ENCODE measurements around the gene MTAP.
A peak's percentile ranks its signal among the peaks of the same experiment; 100 is the strongest.

MTAP gene

GRCh38 chr9:21967169-21967568 lies 164.7 kb downstream of the MTAP start:
- Histone ChIP-seq H3K4me3 (ENCODE audit: low read depth in 1 of 2, low read length in 2 of 2) (no peak overlapping the region), H3K79me2 (ENCODE audit: insufficient read depth, low read length) (peaks cover 30% of the 10 kb centered on the region), H3K9ac (ENCODE audit: low read depth, low read length) (no peak overlapping the region), H3K27ac (ENCODE audit: low read length) (no peak overlapping the region), H4K20me1 (ENCODE audit: insufficient read depth, low read length) (peaks cover 18% of the 10 kb centered on the region), H3K9me3 (ENCODE audit: insufficient read depth, low read length, severe bottlenecking) (no peaks in the 10 kb centered on the region), H3K27me3 (ENCODE audit: insufficient read depth, low read length, poor library complexity) (no peaks in the 10 kb centered on the region), H3K4me1 (ENCODE audit: insufficient read depth, low read length) (peaks cover 5% of the 10 kb centered on the region), H2AFZ (ENCODE audit: low read depth, low read length) (no peak overlapping the region), H3K4me2 (ENCODE audit: insufficient read depth, low read length) (no peak overlapping the region), H3K36me3 (ENCODE audit: insufficient read depth, low read length) (peaks cover 62% of the 10 kb centered on the region)
- ATAC-seq (ENCODE audit: insufficient read depth, low read depth) (peak; percentile 6; the same call in 1 of the 3 replicates), DNase-seq (no peak)
- no peak for TF ChIP-seq EZH2 (IDR thresholded peaks at IDR 0.05; ENCODE audit: borderline replicate concordance, low read depth, low read length, severe bottlenecking)
- TF ChIP-seq CTCF (IDR thresholded peaks at IDR 0.05; ENCODE audit: borderline replicate concordance, extremely low read depth, low read length, poor library complexity, severe bottlenecking) = no peak

- peaks cover 10% of the 10 kb centered on the region for H3K4me1 ChIP-seq (ENCODE audit: insufficient read depth, low read length)
- no peak overlapping the region for H3K27ac ChIP-seq (ENCODE audit: low read length)
- no peak for TF ChIP-seq CTCF (IDR thresholded peaks at IDR 0.05; ENCODE audit: borderline replicate concordance, extremely low read depth, low read length, poor library complexity, severe bottlenecking)
- TF ChIP-seq EZH2 (IDR thresholded peaks at IDR 0.05; ENCODE audit: borderline replicate concordance, low read depth, low read length, severe bottlenecking) = no peak
- ATAC-seq (ENCODE audit: insufficient read depth, low read depth) (no peak), DNase-seq (no peak)
- no peak overlapping the region for H2AFZ ChIP-seq (ENCODE audit: low read depth, low read length)
- peaks cover 35% of the 10 kb centered on the region for H3K79me2 ChIP-seq (ENCODE audit: insufficient read depth, low read length)
- H3K9me3 ChIP-seq (ENCODE audit: insufficient read depth, low read length, severe bottlenecking) = no peaks in the 10 kb centered on the region
- H3K36me3 ChIP-seq (ENCODE audit: insufficient read depth, low read length) = peaks cover 66% of the 10 kb centered on the region
- no peak overlapping the region for H3K9ac ChIP-seq (ENCODE audit: low read depth, low read length)
- peaks cover 20% of the 10 kb centered on the region for H4K20me1 ChIP-seq (ENCODE audit: insufficient read depth, low read length)
- H3K27me3 ChIP-seq (ENCODE audit: insufficient read depth, low read length, poor library complexity) = no peaks in the 10 kb centered on the region
- H3K4me2 ChIP-seq (ENCODE audit: insufficient read depth, low read length) = no peak overlapping the region
- H3K4me3 ChIP-seq (ENCODE audit: low read depth in 1 of 2, low read length in 2 of 2) = no peak overlapping the region
Observed at GRCh38 chr9:21967702-21968101, 165.3 kb downstream of the MTAP start.

DNA sequence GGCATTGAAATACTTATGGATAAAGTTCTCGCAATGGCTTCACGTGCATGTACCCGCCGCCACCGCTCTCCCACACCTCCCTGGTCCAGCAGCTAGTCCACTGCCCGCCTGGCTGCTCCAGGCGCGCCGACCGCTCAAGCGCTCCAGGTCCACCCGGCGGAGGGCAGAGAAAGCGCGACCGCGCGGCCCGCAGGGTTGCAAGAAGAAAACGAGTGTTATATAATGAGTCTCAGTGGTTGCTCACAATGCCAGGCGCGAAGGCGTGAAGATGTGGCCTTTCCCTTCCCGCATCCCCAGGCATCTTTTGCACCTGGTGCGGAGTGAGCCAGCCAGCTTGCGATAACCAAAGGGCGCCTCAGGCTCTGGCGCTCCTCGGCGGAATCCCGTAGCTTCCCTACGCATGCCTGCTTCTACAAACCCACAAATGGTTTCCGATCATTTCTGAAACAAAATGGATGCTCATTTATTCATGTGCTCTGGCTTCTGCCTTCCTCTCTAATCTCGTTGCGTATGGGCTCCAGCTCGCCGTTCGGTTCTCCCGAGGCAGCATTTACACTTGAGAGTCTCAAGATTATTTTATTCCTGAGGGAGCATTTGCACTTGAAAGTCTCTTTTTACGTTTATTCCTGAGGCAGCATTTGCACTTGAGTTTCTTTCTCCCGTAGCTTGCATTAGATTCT lies 166.0 kb downstream of the MTAP start:
- TF ChIP-seq EZH2 (IDR thresholded peaks at IDR 0.05; ENCODE audit: borderline replicate concordance, low read depth, low read length, severe bottlenecking) (no peak), CTCF (IDR thresholded peaks at IDR 0.05; ENCODE audit: borderline replicate concordance, extremely low read depth, low read length, poor library complexity, severe bottlenecking) (no peak)
- Histone ChIP-seq H3K4me1 (ENCODE audit: insufficient read depth, low read length) (peaks cover 18% of the 10 kb centered on the region), H3K79me2 (ENCODE audit: insufficient read depth, low read length) (peaks cover 43% of the 10 kb centered on the region), H2AFZ (ENCODE audit: low read depth, low read length) (no peak overlapping the region), H3K4me2 (ENCODE audit: insufficient read depth, low read length) (no peak overlapping the region), H3K9ac (ENCODE audit: low read depth, low read length) (no peak overlapping the region), H3K4me3 (ENCODE audit: low read depth in 1 of 2, low read length in 2 of 2) (no peak overlapping the region), H3K27me3 (ENCODE audit: insufficient read depth, low read length, poor library complexity) (no peaks in the 10 kb centered on the region), H4K20me1 (ENCODE audit: insufficient read depth, low read length) (peaks cover 20% of the 10 kb centered on the region), H3K27ac (ENCODE audit: low read length) (no peak overlapping the region), H3K36me3 (ENCODE audit: insufficient read depth, low read length) (peaks cover 67% of the 10 kb centered on the region), H3K9me3 (ENCODE audit: insufficient read depth, low read length, severe bottlenecking) (no peaks in the 10 kb centered on the region)
- ATAC-seq (ENCODE audit: insufficient read depth, low read depth) (no peak), DNase-seq (no peak)
